Myocyte (in vitro differentiated cells): ENCODE data around the gene PPM1H. TPM values are rescaled to one million over a fixed set of nuclear protein-coding genes. Genes with fewer than 3 reads are reported as not detected.

ENCODE experiments used
- DNase-seq: peaks from one replicate; pipeline ENCODE4 v3.0.0-alpha.2; 2012; ENCODE audit warnings: low read depth
- total RNA-seq: library from RNA; depleted of rRNA; stranded (reverse); fragments of >200 nt; gene quantifications from 2 replicates; pipeline ENCODE4 v1.2.3, GENCODE V29; 2014

Gene PPM1H
- total RNA-seq, 1 donor from 2014 or later, result 24.6 TPM

GRCh38 chr12:62714774-62715721 lies 219.9 kb downstream of the PPM1H start:
- peak; percentile 74 for DNase-seq

DNA sequence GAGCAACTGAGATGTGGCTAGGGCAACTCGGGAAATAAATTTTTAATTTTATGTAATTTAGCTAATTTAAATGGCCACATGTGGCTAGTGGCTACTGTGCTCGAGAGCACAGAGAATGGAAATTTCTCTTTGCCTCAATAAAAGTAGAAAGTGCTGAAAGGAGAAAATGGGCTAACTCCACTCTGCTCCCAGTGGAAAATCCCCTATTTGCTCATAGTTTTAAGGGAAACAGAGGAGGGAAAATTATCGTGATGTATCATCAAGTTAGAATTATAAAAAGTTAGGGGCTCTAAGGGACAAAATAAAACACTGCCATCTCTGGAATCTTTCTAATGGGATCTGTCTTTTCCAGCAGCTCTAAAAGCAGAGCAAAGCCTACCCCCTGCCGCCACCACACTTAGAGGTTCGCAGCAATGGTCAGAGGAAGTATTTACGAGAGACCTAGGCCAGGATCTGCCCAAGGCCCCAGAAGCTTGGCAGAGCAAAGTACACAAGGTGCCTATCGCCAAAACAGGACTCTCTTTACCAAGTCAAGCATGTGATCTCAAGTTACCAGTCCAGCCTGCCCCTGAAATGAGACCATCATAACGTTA lies 220.7 kb downstream of the PPM1H start:
- no peak for DNase-seq

GRCh38 chr12:62713723-62714122 lies 221.2 kb downstream of the PPM1H start:
- DNase-seq, result no peak

DNA sequence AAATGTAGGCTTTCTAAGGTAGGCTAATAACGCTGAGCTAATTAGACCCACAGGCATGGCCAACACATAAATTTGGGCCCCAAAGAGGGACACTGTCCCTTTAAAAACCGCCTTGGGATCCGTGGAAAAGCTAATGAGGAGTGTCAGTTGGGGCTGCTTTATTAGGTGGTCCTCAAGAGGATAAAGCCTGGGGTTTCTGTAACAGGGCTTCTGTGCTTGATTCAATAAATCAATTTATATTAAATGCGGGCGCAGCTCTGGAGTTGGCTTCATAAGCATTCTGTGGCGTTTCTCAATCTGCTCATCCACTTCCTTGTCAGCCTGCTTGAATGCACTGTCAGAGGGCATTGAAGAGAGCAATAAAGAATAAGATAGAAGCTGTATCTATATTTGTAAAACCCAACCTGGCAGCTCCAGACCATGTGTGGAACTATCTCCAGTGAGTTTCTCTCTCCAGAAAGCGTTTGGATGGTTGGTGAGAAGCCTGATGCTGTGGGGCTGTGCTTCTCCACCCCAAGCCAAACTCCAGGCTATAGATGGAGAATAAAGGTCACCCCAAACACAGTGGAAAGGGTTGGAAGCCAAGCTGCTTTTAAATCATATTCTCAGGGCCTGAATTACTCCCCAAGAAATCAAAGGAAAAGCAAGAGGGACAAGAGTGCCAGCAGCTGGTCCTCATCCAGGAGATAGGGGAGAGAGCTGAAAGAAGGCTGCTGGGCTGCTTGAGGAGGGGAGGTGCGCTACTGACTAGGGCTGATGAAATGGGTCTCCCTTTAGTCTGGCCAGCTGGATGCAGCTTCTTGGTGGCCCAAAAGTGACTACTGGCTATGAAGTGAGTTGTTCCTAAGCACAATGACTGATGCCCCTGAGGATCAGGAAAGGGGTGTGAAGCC lies 222.0 kb downstream of the PPM1H start:
- DNase-seq, result no peak

GRCh38 chr12:62711631-62712241 lies 223.2 kb downstream of the PPM1H start:
- DNase-seq, result no peak

GRCh38 chr12:62709311-62709710 lies 225.6 kb downstream of the PPM1H start:
- no peak for DNase-seq

DNA sequence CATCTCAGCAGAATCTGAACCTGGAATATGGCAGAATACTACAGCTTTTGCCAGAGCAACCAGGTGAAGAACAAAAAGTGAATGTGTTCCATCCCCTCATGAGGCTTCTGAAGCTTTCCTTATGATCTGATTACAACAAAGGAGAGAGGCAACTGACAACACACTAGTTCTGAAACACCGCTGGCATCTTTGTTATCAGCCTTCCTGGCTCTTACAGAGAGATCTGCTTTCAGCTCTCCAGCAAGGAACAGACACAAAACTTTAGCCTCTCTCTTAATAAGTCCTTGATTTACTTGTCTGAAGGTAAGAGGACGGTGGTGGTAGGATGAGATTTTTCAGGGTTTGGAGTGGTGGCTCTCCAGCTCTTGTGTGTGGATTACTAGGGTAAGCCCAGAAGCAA lies 227.0 kb downstream of the PPM1H start:
- no peak for DNase-seq

GRCh38 chr12:62705846-62706245 lies 229.1 kb downstream of the PPM1H start:
- DNase-seq, result no peak

GRCh38 chr12:62703011-62703380 lies 232.0 kb downstream of the PPM1H start:
- DNase-seq, result no peak

- DNase-seq, result no peak
These were observed 233.5 kb downstream of the PPM1H start for GRCh38 chr12:62701492-62701891.

DNA sequence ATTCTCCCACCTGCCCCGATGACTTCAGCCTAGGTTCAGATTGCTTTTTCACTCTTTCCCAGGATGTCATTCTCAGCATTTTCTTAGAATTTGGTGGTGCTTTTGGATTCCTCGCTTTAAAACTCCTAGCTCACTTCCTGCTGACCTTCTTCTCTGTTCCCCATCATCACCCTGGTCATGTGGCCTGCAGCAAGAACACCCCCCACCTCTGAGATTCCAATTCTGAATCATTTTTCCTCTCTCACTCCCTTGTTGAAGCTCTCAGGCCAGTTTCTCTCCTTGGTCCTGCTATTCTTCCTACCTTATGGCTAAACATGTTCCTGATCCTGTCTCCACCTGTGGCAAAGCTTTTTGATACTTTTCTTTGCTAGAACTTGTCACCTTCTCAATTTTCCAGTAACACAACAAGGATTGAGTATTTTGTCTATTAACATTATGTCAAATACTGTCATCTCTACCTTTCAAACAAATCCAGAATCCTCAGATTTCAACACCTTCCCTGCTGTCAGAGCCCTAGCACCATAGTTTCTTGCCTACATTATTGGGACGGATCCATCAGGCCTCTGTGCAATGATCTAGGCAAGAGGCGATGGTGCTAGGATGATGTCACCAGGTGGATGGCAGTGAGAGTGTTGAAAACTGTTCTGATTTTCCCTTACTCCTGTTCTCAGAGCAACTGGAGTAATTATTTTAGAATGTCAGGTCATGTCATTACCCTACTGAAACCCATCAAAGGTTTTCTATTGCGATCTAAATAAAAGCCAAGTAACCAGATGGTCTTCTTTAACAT lies 234.7 kb downstream of the PPM1H start:
- DNase-seq, result no peak

DNA sequence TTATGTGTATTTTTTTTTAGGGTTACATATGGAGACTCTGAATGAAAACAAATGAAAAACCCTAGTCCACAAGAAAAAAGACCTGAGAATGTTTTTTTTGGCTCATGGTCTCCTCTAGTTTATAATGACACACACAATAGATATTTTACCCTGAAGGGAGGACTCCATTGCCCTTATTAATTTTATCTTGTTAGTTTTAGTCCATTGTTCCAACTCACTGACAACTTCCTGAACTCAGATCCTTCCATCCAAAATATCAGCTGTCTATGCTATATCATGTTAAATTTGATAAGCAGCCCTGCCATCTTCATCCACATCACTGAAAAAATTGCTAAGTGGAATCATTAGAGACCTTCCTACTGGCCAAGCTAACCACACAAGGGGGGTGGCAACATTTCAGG lies 236.2 kb downstream of the PPM1H start:
- DNase-seq, result no peak

DNA sequence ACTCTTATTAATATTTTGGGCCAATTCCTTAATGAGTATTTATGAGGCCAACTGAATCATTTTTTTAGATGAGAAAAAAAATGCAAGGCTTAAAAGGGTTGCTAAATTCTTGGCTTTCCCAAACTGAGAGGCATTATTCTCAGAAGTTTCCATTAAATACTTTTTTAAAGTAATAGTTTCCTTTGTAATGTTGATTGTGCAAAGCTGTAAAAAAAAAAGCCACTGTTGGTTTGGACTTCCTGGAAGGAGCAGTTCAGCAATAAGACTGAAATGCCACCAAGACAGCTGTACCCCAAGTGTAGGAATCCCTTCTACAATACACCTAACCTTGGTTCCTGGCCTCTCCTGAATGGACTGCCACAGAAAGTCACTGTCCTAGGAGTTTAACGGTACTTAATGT lies 237.1 kb downstream of the PPM1H start:
- no peak for DNase-seq

- DNase-seq, result no peak
These were observed 239.3 kb downstream of the PPM1H start for GRCh38 chr12:62695696-62696095.

GRCh38 chr12:62694632-62695031 lies 240.3 kb downstream of the PPM1H start:
- DNase-seq, result no peak

DNA sequence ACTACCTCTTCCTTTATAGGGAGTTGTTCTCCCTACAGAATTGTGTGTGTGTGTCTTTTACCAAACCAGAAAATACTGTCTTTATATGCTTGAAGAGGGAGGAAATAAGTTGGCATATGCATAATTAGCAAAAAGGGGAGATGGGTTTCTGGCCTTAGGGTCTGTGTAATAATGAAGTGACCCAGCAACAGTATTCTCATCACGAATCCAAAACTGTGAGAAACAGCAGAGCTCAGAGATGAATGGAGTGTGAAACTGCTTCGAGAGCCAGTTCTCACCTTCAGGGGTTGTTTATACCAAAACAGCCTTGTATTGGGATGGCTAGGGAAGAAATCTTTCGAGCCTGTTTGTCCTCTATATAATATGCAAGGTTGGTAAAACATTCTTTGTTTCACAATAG lies 240.8 kb downstream of the PPM1H start:
- no peak for DNase-seq

DNA sequence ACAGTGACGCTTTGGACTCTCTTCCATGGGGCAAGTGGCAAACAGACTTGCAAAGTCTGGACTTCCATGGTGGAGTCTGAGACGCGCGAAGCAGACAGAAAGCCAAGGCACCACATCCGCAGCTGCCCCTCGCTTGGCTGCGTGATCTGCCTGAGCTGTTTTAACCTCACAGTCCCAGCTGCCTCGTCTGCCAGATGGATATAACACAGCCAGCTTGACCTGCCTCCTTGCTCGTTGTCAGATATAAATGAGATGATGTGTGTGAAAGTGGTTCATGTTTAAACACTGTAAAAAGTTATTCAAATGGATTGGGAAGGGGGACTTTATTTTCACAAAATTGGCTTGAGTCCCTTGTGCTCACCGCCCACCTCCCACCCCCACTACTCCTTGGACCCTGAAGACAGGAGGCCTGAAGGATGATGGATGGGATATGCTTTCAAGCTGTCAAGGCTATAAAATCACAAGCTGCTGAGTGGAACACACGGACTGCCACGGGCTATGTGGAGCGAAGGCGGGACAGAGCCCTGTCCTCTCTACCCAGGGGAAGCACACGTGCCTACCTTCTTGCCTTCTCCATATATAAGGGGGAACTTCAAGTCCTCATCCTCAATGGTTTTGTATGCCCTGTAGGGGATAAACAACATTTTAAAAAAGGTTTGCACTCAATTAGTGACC lies 241.4 kb downstream of the PPM1H start:
- DNase-seq, result peak; percentile 73

DNA sequence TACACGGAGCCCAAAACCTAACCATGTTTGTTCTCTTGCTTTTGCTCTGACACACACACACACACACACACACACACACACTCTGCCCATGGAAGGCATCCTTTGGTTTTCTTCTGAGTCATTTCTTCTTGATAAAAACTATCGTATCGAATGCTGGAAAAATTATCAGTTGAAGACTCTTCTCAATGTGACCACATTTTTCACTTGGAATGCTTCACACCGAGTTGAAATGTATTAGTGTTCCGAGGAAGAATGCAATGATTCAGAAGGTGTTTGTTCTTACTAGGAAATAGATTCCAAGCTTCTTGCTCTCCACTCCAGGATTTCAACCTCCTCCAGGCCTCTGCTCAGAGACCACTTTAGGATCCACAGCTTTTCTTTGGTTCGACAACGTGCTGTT lies 242.1 kb downstream of the PPM1H start:
- DNase-seq, result no peak

- no peak for DNase-seq
These were observed 243.6 kb downstream of the PPM1H start for GRCh38 chr12:62691309-62691708.
